ENCODE data around the gene SPPL3. TPM values are rescaled to one million over a fixed set of nuclear protein-coding genes. Genes with fewer than 3 reads are reported as not detected.

SPPL3 gene
- total RNA-seq = 4.7 and 6.8 TPM in 2 replicates

GRCh38 chr12:120904197-120904773 is at the start of gene SPPL3:
Gene SPPL3, minus strand, starts transcription at chr12:120904358. Its CDS starts 491 bp downstream, at chr12:120903867.

GRCh38 chr12:120725659-120726509 is 178.3 kb downstream of the SPPL3 start, which contains the start of gene ACADS:
Gene ACADS, plus strand, starts transcription at chr12:120725826. Its CDS starts 60 bp downstream, at chr12:120725886.

Other genes starting within 250 kb of the SPPL3 start
- gene MLEC, start 217.2 kb downstream of the SPPL3 start, total RNA-seq = 70.2 and 85.1 TPM in 2 replicates
- 12.8 and 18.6 TPM in 2 replicates for gene UNC119B, start 193.9 kb downstream of the SPPL3 start, total RNA-seq
- gene ACADS, start 178.5 kb downstream of the SPPL3 start, total RNA-seq = 11.7 and 22.4 TPM in 2 replicates
- gene HNF1A, start 74.2 kb upstream of the SPPL3 start, total RNA-seq = 0.32 TPM in 1 of 2 replicates, not detected in the other
- gene C12orf43, start 112.1 kb upstream of the SPPL3 start, total RNA-seq = 16.2 and 16.8 TPM in 2 replicates
- not detected in 2 replicates for gene OASL, start 134.9 kb upstream of the SPPL3 start, total RNA-seq
- not detected in 2 replicates for gene P2RX7, start 228.5 kb upstream of the SPPL3 start, total RNA-seq